C4-2B (cell line): ENCODE data around the gene SMU1.

Source experiments
- H3K27ac ChIP-seq: fragments of 450-650 bp; 2 replicates; pipeline ENCODE4 v1.5.1; 2017
- CTCF ChIP-seq: fragments of 450-650 bp; conservative IDR thresholded peaks from 2 replicates; pipeline ENCODE4 v1.5.1; 2017; ENCODE audit warnings: mild to moderate bottlenecking
- ZFX ChIP-seq: fragments of 450-650 bp; IDR thresholded peaks from 2 replicates; pipeline ENCODE4 v1.6.1; 2017

SMU1 gene

GRCh38 chr9:33022755-33023154 is 53.7 kb downstream of the SMU1 start:
- H3K27ac ChIP-seq = peak overlapping the region; percentile 3; the same call in 1 of the 2 replicates

GRCh38 chr9:33022303-33022702 is 54.2 kb downstream of the SMU1 start:
- no peak overlapping the region for H3K27ac ChIP-seq
- TF ChIP-seq ZFX = no peak
- TF ChIP-seq CTCF = no peak

More at GRCh38 chr9:33022755-33023154, 53.7 kb downstream of the SMU1 start:
- TF ChIP-seq CTCF = no peak
- no peak for TF ChIP-seq ZFX

GRCh38 chr9:33019797-33020196 is 56.7 kb downstream of the SMU1 start:
- TF ChIP-seq CTCF = no peak
- TF ChIP-seq ZFX = no peak
- no peak overlapping the region for H3K27ac ChIP-seq

GRCh38 chr9:33017283-33018041 is 59.0 kb downstream of the SMU1 start:
- no peak overlapping the region for H3K27ac ChIP-seq
- TF ChIP-seq CTCF (no peak), ZFX (no peak)

- H3K27ac ChIP-seq = no peak overlapping the region
- TF ChIP-seq ZFX = no peak
- TF ChIP-seq CTCF = no peak
Observed at GRCh38 chr9:33014665-33015014, 61.8 kb downstream of the SMU1 start.

GRCh38 chr9:33013962-33014664 is 62.4 kb downstream of the SMU1 start:
- TF ChIP-seq CTCF (no peak), ZFX (no peak)
- no peak overlapping the region for H3K27ac ChIP-seq

GRCh38 chr9:33012328-33013069 is 64.0 kb downstream of the SMU1 start:
- H3K27ac ChIP-seq = no peak overlapping the region
- no peak for TF ChIP-seq ZFX
- no peak for TF ChIP-seq CTCF
